Metanephros (tissue), 1 donor: ENCODE data around the gene NDUFB8. TPM values are rescaled to one million over a fixed set of nuclear protein-coding genes. Genes with fewer than 3 reads are reported as not detected.

Experiments
- total RNA-seq: library from RNA; depleted of rRNA; stranded (reverse); fragments of >200 nt; gene quantifications from one replicate; pipeline ENCODE4 v1.2.3, GENCODE V29; 2014

Gene NDUFB8
- 158 TPM for total RNA-seq

GRCh38 chr10:100529475-100530298, at the start of gene NDUFB8:
TSS of gene NDUFB8 (minus strand) at chr10:100529871. CDS start at chr10:100529851, 20 bp downstream.

GRCh38 chr10:100535715-100536353, 6.2 kb upstream of the NDUFB8 start, which contains the start of gene HIF1AN:
TSS of gene HIF1AN (plus strand) at chr10:100535943. CDS start at chr10:100535959, 16 bp downstream.

GRCh38 chr10:100519311-100520051, 10.2 kb downstream of the NDUFB8 start, which contains the start of gene SEC31B:
TSS of gene SEC31B (minus strand) at chr10:100519861. CDS start at chr10:100516952, 2,909 bp downstream.

Other genes starting within 250 kb of the NDUFB8 start
- 16.9 TPM for gene BLOC1S2, start 243.2 kb downstream of the NDUFB8 start, total RNA-seq
- not detected for gene PKD2L1, start 199.6 kb downstream of the NDUFB8 start, total RNA-seq
- gene SCD, start 182.6 kb downstream of the NDUFB8 start, total RNA-seq: 15.6 TPM
- gene WNT8B, start 66.9 kb downstream of the NDUFB8 start, total RNA-seq: 0.29 TPM
- 8.7 TPM for gene SEC31B, start 10.0 kb downstream of the NDUFB8 start, total RNA-seq
- gene HIF1AN, start 6.1 kb upstream of the NDUFB8 start, total RNA-seq: 19.4 TPM
- gene PAX2, start 215.7 kb upstream of the NDUFB8 start, total RNA-seq: 122 TPM